GM13976 (cell line): ENCODE measurements around the gene ELOVL5.

ENCODE experiments used
- DNase-seq: peaks from one replicate; pipeline ENCODE4 v3.0.0; 2012; ENCODE audit warnings: low spot score
- CTCF ChIP-seq: IDR thresholded peaks from 2 replicates; pipeline ENCODE4 v1.5.1; 2012; ENCODE audit warnings: borderline replicate concordance, mild to moderate bottlenecking; ENCODE audit not compliant: insufficient read depth; ENCODE audit errors: extremely low read depth, missing control alignments, control extremely low read depth
- in situ Hi-C: fragments of 300-500 bp; cut with MboI; formaldehyde crosslinking; loops from one replicate; pipeline ENCODE4 v1.12.0; 2022; ENCODE audit warnings: low sequenced_read_pairs, mixed read lengths, inconsistent platforms; ENCODE audit not compliant: unreplicated experiment

ELOVL5 gene

GRCh38 chr6:53268858-53269608 lies 79.7 kb downstream of the ELOVL5 start:
- in situ Hi-C loops: no loop called here
- DNase-seq: no peak
- TF ChIP-seq CTCF: no peak

GRCh38 chr6:53266553-53267090 lies 82.1 kb downstream of the ELOVL5 start:
- TF ChIP-seq CTCF: no peak
- in situ Hi-C loops: no loop called here
- DNase-seq: no peak

- in situ Hi-C loops: no loop called here
- DNase-seq: no peak
- TF ChIP-seq CTCF: no peak
Observed at GRCh38 chr6:53264915-53265607, 83.7 kb downstream of the ELOVL5 start.

- no peak for DNase-seq
- TF ChIP-seq CTCF: no peak
- in situ Hi-C loops: no loop called here
Observed at GRCh38 chr6:53264337-53264736, 84.4 kb downstream of the ELOVL5 start.

- DNase-seq: no peak
- in situ Hi-C loops: no loop called here
- no peak for TF ChIP-seq CTCF
Observed at GRCh38 chr6:53263917-53264316, 84.8 kb downstream of the ELOVL5 start.

GRCh38 chr6:53259860-53260580 lies 88.7 kb downstream of the ELOVL5 start:
- in situ Hi-C loops: no loop called here
- no peak for TF ChIP-seq CTCF
- no peak for DNase-seq
